ENCODE data around the gene SPATA31D3. TPM values are rescaled to one million over a fixed set of nuclear protein-coding genes. Genes with fewer than 3 reads are reported as not detected.
A peak's percentile ranks its signal among the peaks of the same experiment; 100 is the strongest.
"Not testable (repeated sequence)": the region's sequence is repeated elsewhere in the genome, so short reads cannot be mapped to it uniquely, and the experiment has no call there.

SPATA31D3 gene
- polyA plus RNA-seq, 2 of the 4 experiments (the other 2 are of a cell fraction) = not detected

- ATAC-seq (no peak), DNase-seq (ENCODE audit: low read depth in 1 of 2, low spot score in 1 of 2) (no peak), FAIRE-seq (no peak)
- Histone ChIP-seq H3K9me3 (no peaks in the 10 kb centered on the region), H3K4me2 (no peak overlapping the region), H3K4me1 (no peaks in the 10 kb centered on the region), H3K27ac (no peak overlapping the region), H3K4me3 (no peak overlapping the region)
- WGBS (ENCODE audit: missing lambda C conversion rate) = 70% methylated on average over 5 of the region's 5 CpGs
- POLR2A ChIA-PET = no interaction called here
- CTCF ChIA-PET = no interaction called here
- TF ChIP-seq RAD21 (conservative IDR thresholded peaks at IDR 0.05 in 1 of 2, IDR thresholded peaks at IDR 0.05 in 1 of 2) (no peak), ESRRA (IDR thresholded peaks at IDR 0.05; ENCODE audit: borderline replicate concordance, low read length) (no peak), RARB (CRISPR knock-in tag; IDR thresholded peaks at IDR 0.05) (no peak)
Measured at GRCh38 chr9:81915801-81916505, 27.3 kb upstream of the SPATA31D3 start.

GRCh38 chr9:81918507-81918906, 24.8 kb upstream of the SPATA31D3 start:
- FAIRE-seq; H3K4me3 ChIP-seq; POLR2A ChIA-PET; DNase-seq (ENCODE audit: low read depth in 1 of 2, low spot score in 1 of 2); H3K27ac ChIP-seq; H3K4me2 ChIP-seq; H3K9me3 ChIP-seq; ATAC-seq; H3K4me1 ChIP-seq; CTCF ChIA-PET: not testable (repeated sequence)
- 0% methylated on average over 1 of the region's 3 CpGs for WGBS (ENCODE audit: missing lambda C conversion rate)

GRCh38 chr9:81928305-81928704, 15.0 kb upstream of the SPATA31D3 start, which contains the start of gene SPATA31D4:
Gene SPATA31D4, plus strand, starts transcription at chr9:81928428. Its CDS starts 86 bp downstream, at chr9:81928514.
- H3K9me3 ChIP-seq; H3K27ac ChIP-seq; POLR2A ChIA-PET; H3K4me3 ChIP-seq; CTCF ChIA-PET; FAIRE-seq; DNase-seq (ENCODE audit: low read depth in 1 of 2, low spot score in 1 of 2); H3K4me1 ChIP-seq; H3K4me2 ChIP-seq: not testable (repeated sequence)
- peak in 1 of 2 experiments; percentile 50; a peak in 1 of 6 replicates for ATAC-seq
- WGBS (ENCODE audit: missing lambda C conversion rate) = no CpG with 5 or more reads among the region's 3 CpGs

DNA sequence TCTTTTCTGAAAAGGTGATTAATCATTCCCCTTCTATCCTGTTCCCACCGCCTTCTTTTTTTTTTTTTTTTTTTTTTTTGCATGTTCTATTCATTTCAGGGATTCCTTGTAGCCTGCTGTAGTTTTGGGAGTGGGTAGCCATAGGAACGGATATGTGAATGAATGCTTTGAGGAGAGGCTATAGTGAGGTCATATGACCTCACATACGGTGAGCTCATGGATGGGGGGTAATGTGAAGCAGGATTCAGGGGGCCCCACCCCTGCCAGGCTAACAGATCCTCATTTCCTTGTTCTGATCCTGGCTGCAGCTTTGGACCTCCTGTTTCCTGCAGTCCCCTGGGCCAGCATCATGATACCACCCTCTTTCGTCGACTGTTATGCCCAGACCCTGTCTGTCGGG, 13.2 kb upstream of the SPATA31D3 start:
- POLR2A ChIA-PET; H3K4me2 ChIP-seq; H3K4me1 ChIP-seq; ATAC-seq; FAIRE-seq; H3K4me3 ChIP-seq; DNase-seq (ENCODE audit: low read depth in 1 of 2, low spot score in 1 of 2); CTCF ChIA-PET; H3K27ac ChIP-seq; H3K9me3 ChIP-seq: not testable (repeated sequence)
- WGBS (ENCODE audit: missing lambda C conversion rate) = no CpG with 5 or more reads among the region's 6 CpGs

- H3K4me2 ChIP-seq; H3K4me1 ChIP-seq; FAIRE-seq; H3K27ac ChIP-seq; DNase-seq (ENCODE audit: low read depth in 1 of 2, low spot score in 1 of 2); POLR2A ChIA-PET; ATAC-seq; H3K9me3 ChIP-seq; H3K4me3 ChIP-seq; CTCF ChIA-PET: not testable (repeated sequence)
- WGBS (ENCODE audit: missing lambda C conversion rate) = no CpG with 5 or more reads among the region's 3 CpGs
Measured at GRCh38 chr9:81933547-81933946, 9.8 kb upstream of the SPATA31D3 start.

DNA sequence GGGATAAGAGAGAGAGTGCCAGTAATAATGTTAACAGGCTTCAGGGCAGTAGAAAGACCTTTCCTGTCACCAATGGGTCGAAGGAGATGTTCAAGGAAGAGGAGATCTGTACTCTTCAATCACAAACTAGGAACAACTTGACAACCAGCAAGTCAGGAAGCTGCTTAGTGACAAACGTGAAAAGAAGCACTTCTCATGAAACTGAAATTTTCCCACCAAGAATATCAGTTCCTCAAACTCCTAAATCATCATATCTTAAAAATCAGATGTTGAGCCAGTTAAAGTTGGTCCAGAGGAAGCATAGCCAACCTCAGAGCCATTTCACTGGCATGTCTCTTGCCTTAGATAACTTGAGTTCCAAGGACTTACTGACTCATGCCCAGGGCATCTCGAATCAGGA, 5.3 kb downstream of the SPATA31D3 start:
- H3K4me1 ChIP-seq; DNase-seq (ENCODE audit: low read depth in 1 of 2, low spot score in 1 of 2); H3K4me3 ChIP-seq; POLR2A ChIA-PET; CTCF ChIA-PET; FAIRE-seq; H3K9me3 ChIP-seq; H3K27ac ChIP-seq; H3K4me2 ChIP-seq; ATAC-seq: not testable (repeated sequence)
- WGBS (ENCODE audit: missing lambda C conversion rate) = no CpG with 5 or more reads among the region's 3 CpGs

- no peak for FAIRE-seq
- ATAC-seq = no peak
- 89% methylated on average over 1 of the region's 1 CpG for WGBS (ENCODE audit: missing lambda C conversion rate)
- ChIA-PET POLR2A (no interaction called here), CTCF (no interaction called here)
- Histone ChIP-seq H3K27ac (no peak overlapping the region), H3K4me1 (no peaks in the 10 kb centered on the region), H3K4me3 (no peak overlapping the region), H3K9me3 (peaks cover 17% of the 10 kb centered on the region), H3K4me2 (no peak overlapping the region)
- TF ChIP-seq RAD21 (conservative IDR thresholded peaks at IDR 0.05 in 1 of 2, IDR thresholded peaks at IDR 0.05 in 1 of 2) = no peak
- TF ChIP-seq ATOH8 (CRISPR knock-in tag; IDR thresholded peaks at IDR 0.05; ENCODE audit: low read depth) = no peak
- TF ChIP-seq HEYL (CRISPR knock-in tag; IDR thresholded peaks at IDR 0.05) = no peak
- no peak for TF ChIP-seq ZSCAN20 (CRISPR knock-in tag; IDR thresholded peaks at IDR 0.05)
- no peak for TF ChIP-seq E2F6 (IDR thresholded peaks at IDR 0.05; ENCODE audit: borderline replicate concordance, low read depth)
- TF ChIP-seq JUNB (IDR thresholded peaks at IDR 0.05) = no peak
- TF ChIP-seq NR3C1 (IDR thresholded peaks at IDR 0.05) = no peak
- no peak for TF ChIP-seq ZC3H11A (IDR thresholded peaks at IDR 0.05)
- no peak for TF ChIP-seq RCOR1 (IDR thresholded peaks at IDR 0.05; ENCODE audit: low read depth, low read length)
- TF ChIP-seq RFX5 (IDR thresholded peaks at IDR 0.05) = no peak
- TF ChIP-seq JUN (IDR thresholded peaks at IDR 0.05) = no peak
- no peak for TF ChIP-seq TP53 (CRISPR knock-in tag; IDR thresholded peaks at IDR 0.05)
- TF ChIP-seq SMC3 (IDR thresholded peaks at IDR 0.05) = no peak
- TF ChIP-seq NPAS2 (CRISPR knock-in tag; IDR thresholded peaks at IDR 0.05; ENCODE audit: borderline replicate concordance) = no peak
- TF ChIP-seq, protein P1, sequence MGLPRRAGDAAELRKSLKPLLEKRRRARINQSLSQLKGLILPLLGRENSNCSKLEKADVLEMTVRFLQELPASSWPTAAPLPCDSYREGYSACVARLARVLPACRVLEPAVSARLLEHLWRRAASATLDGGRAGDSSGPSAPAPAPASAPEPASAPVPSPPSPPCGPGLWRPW (IDR thresholded peaks at IDR 0.05) = no peak
- TF ChIP-seq SREBF2 (IDR thresholded peaks at IDR 0.05) = no peak
- no peak for DNase-seq (ENCODE audit: low read depth in 1 of 2, low spot score in 1 of 2)
Measured at GRCh38 chr9:81953096-81953495, 9.8 kb downstream of the SPATA31D3 start.
